SK-N-SH treated with all-trans-retinoic acid at 6 μM for 48 hours (cell line): ENCODE results near the gene PARP15.
"Not testable (repeated sequence)": the region's sequence is repeated elsewhere in the genome, so short reads cannot be mapped to it uniquely, and the experiment has no call there.

Experiments
- ARNTL ChIP-seq: fragments of 450-650 bp; formaldehyde crosslinking; IDR thresholded peaks from 2 replicates; pipeline ENCODE4 v1.5.0; 2020; ENCODE audit warnings: low read depth, mild to moderate bottlenecking, moderate library complexity, borderline replicate concordance
- BACH2 ChIP-seq: fragments of 250-450 bp; sonication (Bioruptor Pico); IDR thresholded peaks from 2 replicates; pipeline ENCODE4 v1.9.0; 2021; ENCODE audit warnings: mild to moderate bottlenecking, borderline replicate concordance
- CSDC2 ChIP-seq: fragments of 250-450 bp; sonication (Bioruptor Pico); IDR thresholded peaks from 2 replicates; pipeline ENCODE4 v1.5.0; 2020; ENCODE audit warnings: mild to moderate bottlenecking, moderate library complexity
- GLIS3 ChIP-seq: fragments of 250-450 bp; sonication (Bioruptor Pico); IDR thresholded peaks from 2 replicates; pipeline ENCODE4 v1.5.0; 2020; ENCODE audit warnings: mild to moderate bottlenecking, moderate library complexity
- OSR1 ChIP-seq: fragments of 250-450 bp; sonication (Bioruptor Pico); IDR thresholded peaks from 2 replicates; pipeline ENCODE4 v1.8.0; 2022; ENCODE audit warnings: moderate library complexity, mild to moderate bottlenecking, inconsistent platforms
- PATZ1 ChIP-seq: fragments of 250-450 bp; sonication (Bioruptor Pico); IDR thresholded peaks from 2 replicates; pipeline ENCODE4 v1.8.0; 2020; ENCODE audit warnings: mild to moderate bottlenecking, moderate library complexity, borderline replicate concordance
- RARB ChIP-seq: fragments of 250-450 bp; sonication (Bioruptor Pico); IDR thresholded peaks from 2 replicates; pipeline ENCODE4 v1.8.0; 2021; ENCODE audit warnings: mild to moderate bottlenecking, moderate library complexity
- TOX ChIP-seq: fragments of 250-450 bp; sonication (Bioruptor Pico); IDR thresholded peaks from 2 replicates; pipeline ENCODE4 v1.8.0; 2021; ENCODE audit warnings: mild to moderate bottlenecking, moderate library complexity, borderline replicate concordance
- ZFP30 ChIP-seq: fragments of 450-650 bp; formaldehyde crosslinking; IDR thresholded peaks from 2 replicates; pipeline ENCODE4 v1.5.0; 2022; ENCODE audit warnings: mild to moderate bottlenecking, moderate library complexity
- ZNF565 ChIP-seq: fragments of 450-650 bp; formaldehyde crosslinking; conservative IDR thresholded peaks from 2 replicates; pipeline ENCODE4 v1.5.0; 2020; ENCODE audit warnings: low read depth, mild to moderate bottlenecking, moderate library complexity
- TF ChIP-seq, protein P1 (sequence below): fragments of 250-450 bp; sonication (Bioruptor Pico); IDR thresholded peaks from 2 replicates; pipeline ENCODE4 v1.5.1; 2020; ENCODE audit warnings: low read depth, mild to moderate bottlenecking, moderate library complexity

DNA sequence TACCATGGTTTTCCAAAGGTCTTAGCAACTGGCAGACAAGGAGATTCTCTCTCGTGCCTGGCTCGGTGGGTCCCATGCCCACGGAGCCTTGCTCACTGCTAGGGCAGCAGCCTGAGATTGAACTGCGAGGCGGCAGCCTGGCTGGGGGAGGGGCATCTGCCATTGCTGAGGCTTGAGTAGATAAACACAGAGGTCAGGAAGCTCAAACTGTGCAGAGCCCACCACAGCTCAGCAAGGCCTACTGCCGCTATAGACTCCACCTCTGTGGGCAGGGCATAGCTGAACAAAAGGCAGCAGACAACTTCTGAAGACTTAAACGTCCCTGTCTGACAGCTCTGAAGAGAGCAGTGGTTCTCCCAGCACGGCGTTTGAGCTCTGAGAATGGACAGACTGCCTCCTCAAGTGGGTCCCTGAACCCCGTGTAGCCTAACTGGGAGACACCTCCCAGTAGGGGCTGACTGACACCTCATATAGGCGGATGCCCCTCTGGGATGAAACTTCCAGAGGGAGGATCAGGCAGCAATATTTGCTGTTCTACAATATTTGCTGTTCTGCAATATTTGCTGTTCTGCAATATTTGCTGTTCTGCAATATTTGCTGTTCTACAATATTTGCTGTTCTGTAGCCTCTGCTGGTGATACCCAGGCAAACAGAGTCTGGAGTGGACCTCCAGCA lies 73.9 kb downstream of the PARP15 start:
- not testable (repeated sequence) for TF ChIP-seq BACH2 (CRISPR knock-in tag); PATZ1 (CRISPR knock-in tag); CSDC2 (CRISPR knock-in tag); OSR1 (CRISPR knock-in tag); ZFP30 (CRISPR knock-in tag); GLIS3 (CRISPR knock-in tag); RARB; TOX (CRISPR knock-in tag); ARNTL; ZNF565 (CRISPR knock-in tag)
- TF ChIP-seq, protein P1, sequence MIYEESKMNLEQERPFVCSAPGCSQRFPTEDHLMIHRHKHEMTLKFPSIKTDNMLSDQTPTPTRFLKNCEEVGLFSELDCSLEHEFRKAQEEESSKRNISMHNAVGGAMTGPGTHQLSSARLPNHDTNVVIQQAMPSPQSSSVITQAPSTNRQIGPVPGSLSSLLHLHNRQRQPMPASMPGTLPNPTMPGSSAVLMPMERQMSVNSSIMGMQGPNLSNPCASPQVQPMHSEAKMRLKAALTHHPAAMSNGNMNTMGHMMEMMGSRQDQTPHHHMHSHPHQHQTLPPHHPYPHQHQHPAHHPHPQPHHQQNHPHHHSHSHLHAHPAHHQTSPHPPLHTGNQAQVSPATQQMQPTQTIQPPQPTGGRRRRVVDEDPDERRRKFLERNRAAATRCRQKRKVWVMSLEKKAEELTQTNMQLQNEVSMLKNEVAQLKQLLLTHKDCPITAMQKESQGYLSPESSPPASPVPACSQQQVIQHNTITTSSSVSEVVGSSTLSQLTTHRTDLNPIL (CRISPR knock-in tag), result not testable (repeated sequence)
